Heart left ventricle (tissue), 16 donors: ENCODE data around the gene FUT8. TPM values are rescaled to one million over a fixed set of nuclear protein-coding genes. Genes with fewer than 3 reads are reported as not detected.

Experiments
- ATAC-seq, 4 donors: fragments of 200-7000 bp; cut with Tn5 transposase; one replicate each; pipeline ENCODE4 v1.9.1; 2020 to 2022; ENCODE audit warnings: moderate library complexity in 4 of 4, mild to moderate bottlenecking in 3 of 4, moderate number of reproducible peaks in 1 of 4
- DNase-seq, 5 donors: peaks; one replicate each; pipeline ENCODE4 v3.0.0-alpha.2; 2020
- H3K27ac ChIP-seq, 12 donors: fragments of 200-600 bp; sonication (generic) in 4 of 12; one replicate each; pipeline versions ENCODE4 v1.5.0 to v1.8.0; 2016 to 2022; ENCODE audit warnings: mild to moderate bottlenecking in 2 of 12
- H3K27me3 ChIP-seq, 9 donors: fragments of 200-600 bp; sonication (generic) in 2 of 9; one replicate each; pipeline versions ENCODE4 v1.5.1 to v1.8.0; 2016 to 2022; ENCODE audit warnings: mild to moderate bottlenecking in 3 of 9
- H3K36me3 ChIP-seq, 9 donors: fragments of 200-600 bp; sonication (generic) in 2 of 9; one replicate each; pipeline versions ENCODE4 v1.5.0 to v1.8.0; 2018 to 2022; ENCODE audit warnings: mild to moderate bottlenecking in 2 of 9
- H3K4me1 ChIP-seq, 12 donors: fragments of 200-600 bp; sonication (generic) in 4 of 12; one replicate each; pipeline versions ENCODE4 v1.5.0 to v1.8.0; 2016 to 2022; ENCODE audit warnings: mild to moderate bottlenecking in 3 of 12
- H3K4me3 ChIP-seq, 12 donors: fragments of 200-600 bp; sonication (generic) in 4 of 12; one replicate each; pipeline versions ENCODE4 v1.5.0 to v1.8.0; 2017 to 2022; ENCODE audit warnings: mild to moderate bottlenecking in 9 of 12, moderate library complexity in 4 of 12
- H3K9me3 ChIP-seq, 12 donors: fragments of 200-600 bp; sonication (generic) in 4 of 12; one replicate each; pipeline versions ENCODE4 v1.5.0 to v1.8.0; 2016 to 2022; ENCODE audit warnings: mild to moderate bottlenecking in 1 of 12
- CTCF ChIP-seq, 12 donors: fragments of 200-600 bp; sonication (generic) in 4 of 12; IDR thresholded peaks; one replicate each; pipeline versions ENCODE4 v1.5.0 to v1.8.0; 2018 to 2022; ENCODE audit warnings: antibody characterized with exemption in 12 of 12, mild to moderate bottlenecking in 5 of 12
- POLR2A ChIP-seq, 2 donors: fragments of 450-650 bp; IDR thresholded peaks; one replicate each; pipeline ENCODE4 v1.6.1; 2017; ENCODE audit warnings: antibody characterized with exemption in 2 of 2, mild to moderate bottlenecking in 2 of 2, moderate library complexity in 2 of 2
- WGBS, 4 donors: extraction: QIAGEN DNeasy Blood & Tissue Kit in 2 of 4; methylation state at CpG; one replicate each; pipeline versions ENCODE4 v1.1.5 to v1.1.7; 2013 to 2018; 5-methylcytosine and 5-hydroxymethylcytosine counted together
- intact Hi-C, 10 donors: fragments of 100-400 bp; cut with DNase I; formaldehyde crosslinking; loops; one replicate each; pipeline versions ENCODE4 v1.11.1 to v1.14.2; 2022
- polyA plus RNA-seq, 2 donors: library from polyadenylated mRNA; stranded (reverse); fragments of 200-250 nt; gene quantifications; one replicate each; pipeline ENCODE4 v1.2.3, GENCODE V29; 2013
- total RNA-seq, 9 donors: library from RNA; depleted of rRNA in 2 of 9; stranded (reverse); fragments of >200 nt in 2 of 9; fragmentation: NEBNext Ultra II Directional in 3 of 9; extraction: Animal tissue kit (Norgen Biotek cat#: 25700) in 3 of 9; gene quantifications; one replicate each; pipeline versions ENCODE4 v1.1.0 to v1.2.4, GENCODE V29; 2016 to 2023
- donor health status: ischemic (EF 13 %, LVEDD 7.1; RV severe dilation, severe dysfunction).
- donor health status: healthy with polysubstance abuse.
- donor health status: DM: no; HTN: yes; CAD: no.
- donor health status: DM: no; HTN: no; CAD: no.
- donor health status: ischemic (EF 25% LVEDD 6.9; RV normal size, moderate dysfunction).
- donor health status: ischemic (EF 25% LVEDD 5.7; RV mildly dilated, moderate dysfunction).
- donor health status: healthy.
- donor health status: DM: yes; HTN: yes; CAD: no.
- donor health status: ischemic (EF 35%, LVEDD 5.7; RV mildly dilated, moderate dysfunction).
- donor health status: nonischemic (EF 11% LVEDD 7.7; RV severe dilation, severe dysfunction).
- donor health status: DM: yes; HTN: yes; CAD: no.
- donor health status: PGD.
- donor health status: ischemic (EF 29% LVEDD 5.4; RV normal size, mild dysfunction).
- donor health status: nonischemic (EF 23%, LVEDD 6.1; RV moderate dilation, normal function).

FUT8 gene
- total and polyA plus RNA-seq, 11 donors, result 2.8 to 17.3 (median 11.2) TPM

- Histone ChIP-seq H3K9me3 (no peaks in the 10 kb centered on the region), H3K27me3 (no peaks in the 10 kb centered on the region), H3K4me1 (peaks cover 0 to 23% (median 7%) of the 10 kb centered on the region in 12 donors), H3K36me3 (no peaks in the 10 kb centered on the region), H3K27ac (no peak overlapping the region), H3K4me3 (no peak overlapping the region)
- ATAC-seq (no peak), DNase-seq (no peak)
- WGBS, 4 donors, result 96 to 98% (median 97%) methylated on average over 5 of the region's 5 CpGs
- TF ChIP-seq CTCF (IDR thresholded peaks at IDR 0.05) (no peak), POLR2A (IDR thresholded peaks at IDR 0.05) (no peak)
- intact Hi-C loops, result no loop called here
Observed at GRCh38 chr14:65429757-65430156, 17.2 kb downstream of the FUT8 start.

GRCh38 chr14:65431245-65431644, 18.7 kb downstream of the FUT8 start:
- intact Hi-C loops, result no loop called here
- no peak overlapping the region for H3K4me3 ChIP-seq
- H3K27me3 ChIP-seq, result no peaks in the 10 kb centered on the region
- peaks cover 0 to 12% (median 0%) of the 10 kb centered on the region in 12 donors for H3K9me3 ChIP-seq
- DNase-seq (no peak), ATAC-seq (no peak)
- H3K27ac ChIP-seq, result no peak overlapping the region
- H3K4me1 ChIP-seq, result peaks cover 0 to 23% (median 7%) of the 10 kb centered on the region in 12 donors
- peaks cover 0 to 4% (median 0%) of the 10 kb centered on the region in 9 donors for H3K36me3 ChIP-seq
- 96 to 99% (median 99%) methylated on average over 7 of the region's 7 CpGs for WGBS, 4 donors
- TF ChIP-seq POLR2A (IDR thresholded peaks at IDR 0.05), result no peak
- no peak for TF ChIP-seq CTCF (IDR thresholded peaks at IDR 0.05)

- Histone ChIP-seq H3K4me3 (no peak overlapping the region), H3K36me3 (peaks cover 0 to 4% (median 0%) of the 10 kb centered on the region in 9 donors), H3K9me3 (peaks cover 0 to 12% (median 0%) of the 10 kb centered on the region in 12 donors), H3K27ac (no peak overlapping the region), H3K4me1 (peaks cover 0 to 23% (median 7%) of the 10 kb centered on the region in 12 donors), H3K27me3 (no peaks in the 10 kb centered on the region)
- TF ChIP-seq CTCF (IDR thresholded peaks at IDR 0.05), result no peak
- no peak for TF ChIP-seq POLR2A (IDR thresholded peaks at IDR 0.05)
- DNase-seq (no peak), ATAC-seq (no peak)
- WGBS, 4 donors, result 61 to 71% (median 67%) methylated on average over 1 of the region's 1 CpG
- intact Hi-C loops, result no loop called here
Observed at GRCh38 chr14:65431951-65432350, 19.4 kb downstream of the FUT8 start.

- Histone ChIP-seq H3K27ac (no peak overlapping the region), H3K9me3 (peaks cover 0 to 12% (median 0%) of the 10 kb centered on the region in 12 donors), H3K27me3 (no peaks in the 10 kb centered on the region), H3K4me1 (peaks cover 0 to 23% (median 7%) of the 10 kb centered on the region in 12 donors), H3K36me3 (peaks cover 0 to 4% (median 0%) of the 10 kb centered on the region in 9 donors), H3K4me3 (no peak overlapping the region)
- intact Hi-C loops, result no loop called here
- no peak for TF ChIP-seq CTCF (IDR thresholded peaks at IDR 0.05)
- no peak for TF ChIP-seq POLR2A (IDR thresholded peaks at IDR 0.05)
- DNase-seq (no peak), ATAC-seq (no peak)
- 85 to 92% (median 90%) methylated on average over 6 of the region's 6 CpGs for WGBS, 4 donors
Observed at GRCh38 chr14:65432361-65432948, 19.9 kb downstream of the FUT8 start.
